ENCODE data around the gene ZBTB7C. TPM values are rescaled to one million over a fixed set of nuclear protein-coding genes. Genes with fewer than 3 reads are reported as not detected.

Gene ZBTB7C
- total and polyA plus RNA-seq, 4 donors: 0.19 to 1.1 (median 0.45) TPM

GRCh38 chr18:47987388-47987699 lies 421.8 kb downstream of the ZBTB7C start:
- DNase-seq (ENCODE audit: low spot score): no peak
- no peaks in the 10 kb centered on the region for H3K9me3 ChIP-seq (ENCODE audit: control insufficient read depth in 4 of 4, low read length in 3 of 4)
- no peaks in the 10 kb centered on the region for H3K36me3 ChIP-seq (ENCODE audit: control insufficient read depth in 4 of 4, insufficient read depth in 3 of 4, low read depth in 1 of 4, low read length in 3 of 4)
- no peak for TF ChIP-seq GABPA (IDR thresholded peaks at IDR 0.05 in 1 of 2, conservative IDR thresholded peaks at IDR 0.05 in 1 of 2)
- no peak for TF ChIP-seq RAD21 (IDR thresholded peaks at IDR 0.05)
- TF ChIP-seq CTCF (IDR thresholded peaks at IDR 0.05; ENCODE audit: low read depth, low read length, missing input control): no peak
- TF ChIP-seq REST (IDR thresholded peaks at IDR 0.05): no peak
- no peak for TF ChIP-seq MAX (IDR thresholded peaks at IDR 0.05)
- no peak for TF ChIP-seq HNF4A (conservative IDR thresholded peaks at IDR 0.05)
- TF ChIP-seq YY1 (IDR thresholded peaks at IDR 0.05): no peak
- H3K27ac ChIP-seq (ENCODE audit: low read depth in 1 of 2, low read length in 2 of 2): no peak overlapping the region
- no peak overlapping the region for H3K4me3 ChIP-seq (ENCODE audit: low read depth in 1 of 3, low read length in 3 of 3)
- H3K9ac ChIP-seq (ENCODE audit: low read depth in 1 of 2, low read length in 2 of 2): no peak overlapping the region
- H3K27me3 ChIP-seq (ENCODE audit: control insufficient read depth in 4 of 4, insufficient read depth in 4 of 4, low read length in 3 of 4): no peaks in the 10 kb centered on the region
- H3K4me1 ChIP-seq (ENCODE audit: control insufficient read depth in 4 of 4, insufficient read depth in 4 of 4, low read length in 3 of 4): no peaks in the 10 kb centered on the region
- 66% methylated on average over 3 of the region's 3 CpGs for WGBS

GRCh38 chr18:47986620-47987387 lies 422.4 kb downstream of the ZBTB7C start:
- Histone ChIP-seq H3K27ac (ENCODE audit: low read depth in 1 of 2, low read length in 2 of 2) (no peak overlapping the region), H3K4me3 (ENCODE audit: low read depth in 1 of 3, low read length in 3 of 3) (no peak overlapping the region), H3K27me3 (ENCODE audit: control insufficient read depth in 4 of 4, insufficient read depth in 4 of 4, low read length in 3 of 4) (no peaks in the 10 kb centered on the region), H3K9me3 (ENCODE audit: control insufficient read depth in 4 of 4, low read length in 3 of 4) (no peaks in the 10 kb centered on the region), H3K9ac (ENCODE audit: low read depth in 1 of 2, low read length in 2 of 2) (no peak overlapping the region), H3K36me3 (ENCODE audit: control insufficient read depth in 4 of 4, insufficient read depth in 3 of 4, low read depth in 1 of 4, low read length in 3 of 4) (no peaks in the 10 kb centered on the region), H3K4me1 (ENCODE audit: control insufficient read depth in 4 of 4, insufficient read depth in 4 of 4, low read length in 3 of 4) (no peaks in the 10 kb centered on the region)
- no peak for DNase-seq (ENCODE audit: low spot score)
- WGBS: 72% methylated on average over 5 of the region's 5 CpGs
- TF ChIP-seq ATF3 (IDR thresholded peaks at IDR 0.05): no peak
- TF ChIP-seq CTCF (IDR thresholded peaks at IDR 0.05; ENCODE audit: low read depth, low read length, missing input control): no peak
- no peak for TF ChIP-seq SP1 (IDR thresholded peaks at IDR 0.05)
- no peak for TF ChIP-seq REST (IDR thresholded peaks at IDR 0.05)
- no peak for TF ChIP-seq YY1 (IDR thresholded peaks at IDR 0.05)

All from liver (tissue), 9 donors.